GM18505 (cell line): ENCODE measurements around the gene ATRIP.

ENCODE experiments used
- ATAC-seq: cut with Tn5 transposase; IDR thresholded peaks from one replicate; pipeline ENCODE4 v1.9.1; 2021; ENCODE audit not compliant: unreplicated experiment
- POLR2A ChIP-seq: IDR thresholded peaks from 4 replicates; pipeline ENCODE4 v1.6.1; 2011; ENCODE audit warnings: borderline replicate concordance; ENCODE audit not compliant: insufficient read depth, insufficient read length; ENCODE audit errors: extremely low read depth

ATRIP gene

GRCh38 chr3:48423883-48424695, 22.4 kb upstream of the ATRIP start:
- ATAC-seq = no peak
- no peak for TF ChIP-seq POLR2A

GRCh38 chr3:48425281-48425812, 21.2 kb upstream of the ATRIP start:
- no peak for ATAC-seq

GRCh38 chr3:48426401-48426909, 20.1 kb upstream of the ATRIP start:
- ATAC-seq = no peak
- TF ChIP-seq POLR2A = no peak

More at GRCh38 chr3:48425281-48425812, 21.2 kb upstream of the ATRIP start:
- TF ChIP-seq POLR2A = no peak

- TF ChIP-seq POLR2A = no peak
- no peak for ATAC-seq
Measured at GRCh38 chr3:48426944-48427629, 19.4 kb upstream of the ATRIP start.

GRCh38 chr3:48427630-48427962, 18.9 kb upstream of the ATRIP start:
- no peak for TF ChIP-seq POLR2A
- no peak for ATAC-seq

GRCh38 chr3:48428088-48428571, 18.4 kb upstream of the ATRIP start:
- ATAC-seq = no peak
- no peak for TF ChIP-seq POLR2A

GRCh38 chr3:48428572-48429316, 17.8 kb upstream of the ATRIP start:
- TF ChIP-seq POLR2A = no peak
- no peak for ATAC-seq

- TF ChIP-seq POLR2A = no peak
- ATAC-seq = no peak
Measured at GRCh38 chr3:48429317-48429959, 17.1 kb upstream of the ATRIP start.

- no peak for TF ChIP-seq POLR2A
- no peak for ATAC-seq
Measured at GRCh38 chr3:48429960-48430707, 16.4 kb upstream of the ATRIP start, which contains the start of gene PLXNB1. Gene PLXNB1 (minus strand): TSS chr3:48430086. CDS start chr3:48424611, 5,475 bp downstream.

GRCh38 chr3:48430708-48431101, 15.8 kb upstream of the ATRIP start:
- ATAC-seq = no peak
- TF ChIP-seq POLR2A = no peak

GRCh38 chr3:48431224-48432029, 15.1 kb upstream of the ATRIP start:
- ATAC-seq = no peak
- TF ChIP-seq POLR2A = no peak

GRCh38 chr3:48432411-48433371, 13.8 kb upstream of the ATRIP start:
- no peak for TF ChIP-seq POLR2A
- ATAC-seq = no peak
